NCI-H1048 (cell line): ENCODE results near the gene CGB8.
"Not testable (repeated sequence)": the region's sequence is repeated elsewhere in the genome, so short reads cannot be mapped to it uniquely, and the experiment has no call there.

Source experiments
- DNase-seq: peaks from one replicate; lab custom pipeline; 2025; lab: John Stamatoyannopoulos, UW

CGB8 gene

DNA sequence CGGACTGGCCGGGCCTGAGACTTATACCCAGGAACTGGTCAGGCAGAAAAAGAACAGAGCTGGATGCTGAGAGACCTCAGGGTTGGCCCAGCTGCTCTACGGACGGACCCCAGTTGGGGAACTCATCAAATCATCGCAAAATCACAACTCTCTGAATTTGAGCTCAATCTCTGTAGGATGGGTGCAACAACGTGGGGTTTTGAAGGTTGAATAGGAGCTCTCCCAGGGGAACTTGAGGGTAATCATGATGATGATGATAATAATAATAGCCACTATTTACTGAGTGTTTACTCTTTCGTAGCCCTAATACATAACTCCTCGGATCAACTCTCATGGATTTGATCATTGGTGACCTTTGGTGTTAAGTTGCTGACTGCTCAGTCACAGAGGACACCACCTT is 18.6 kb downstream of the CGB8 start:
- not testable (repeated sequence) for DNase-seq

DNA sequence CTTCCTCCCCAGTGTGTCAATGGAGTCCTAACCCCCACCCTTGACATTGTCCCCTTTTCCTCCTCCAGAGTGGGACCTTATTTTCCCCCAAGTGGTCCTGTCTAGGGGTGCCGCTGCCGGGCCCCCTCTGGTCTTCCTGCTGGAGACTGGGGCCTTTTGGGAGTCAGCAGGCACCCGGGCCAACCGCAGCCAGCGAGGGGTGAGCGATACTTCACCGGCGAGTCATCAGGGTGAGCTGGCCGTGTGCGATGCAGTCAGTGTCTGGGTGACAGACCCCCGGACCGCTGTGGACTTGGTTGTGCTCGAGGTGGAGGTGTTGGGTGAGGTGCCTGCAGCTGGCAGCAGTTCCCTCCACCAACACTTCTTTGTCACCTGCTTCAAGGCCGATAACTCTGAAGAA is 19.2 kb downstream of the CGB8 start:
- not testable (repeated sequence) for DNase-seq

DNA sequence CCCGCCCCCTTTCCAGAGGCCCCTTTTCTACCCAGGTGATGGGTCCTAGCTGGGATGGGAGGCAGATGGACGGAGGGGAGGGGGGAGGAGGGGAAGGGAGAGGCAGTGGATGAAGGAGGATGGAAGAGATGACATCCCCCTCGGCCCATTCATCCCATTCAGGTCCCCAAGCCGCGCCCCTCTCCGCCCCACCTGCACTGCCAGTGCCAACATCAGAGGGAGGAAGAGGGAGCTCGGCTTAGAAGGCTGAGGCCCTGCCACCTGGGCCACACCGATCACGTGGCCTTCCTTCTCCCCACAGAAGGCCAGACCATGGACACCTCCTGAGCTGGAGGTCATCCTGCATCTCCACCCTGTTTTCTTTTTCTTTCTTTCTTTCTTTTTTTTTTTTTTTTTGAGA is 20.2 kb downstream of the CGB8 start:
- DNase-seq = not testable (repeated sequence)

DNA sequence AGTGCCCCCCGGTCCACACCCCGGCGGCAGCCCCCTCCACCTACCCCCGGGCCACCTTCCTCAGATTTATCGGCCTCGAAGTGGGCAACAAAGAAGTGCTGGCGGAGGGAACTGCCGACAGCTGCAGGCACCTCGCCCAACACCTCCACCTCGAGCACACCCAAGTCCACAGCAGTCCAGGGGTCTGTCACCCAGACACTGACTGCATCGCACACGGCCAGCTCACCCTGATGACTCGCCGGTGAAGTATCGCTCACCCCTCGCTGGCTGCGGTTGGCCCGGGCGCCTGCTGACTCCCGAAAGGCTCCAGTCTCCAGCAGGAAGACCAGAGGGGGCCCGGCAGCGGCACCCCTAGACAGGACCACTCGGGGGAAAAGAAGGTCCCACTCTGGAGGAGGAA is 23.3 kb downstream of the CGB8 start:
- DNase-seq = not testable (repeated sequence)

DNA sequence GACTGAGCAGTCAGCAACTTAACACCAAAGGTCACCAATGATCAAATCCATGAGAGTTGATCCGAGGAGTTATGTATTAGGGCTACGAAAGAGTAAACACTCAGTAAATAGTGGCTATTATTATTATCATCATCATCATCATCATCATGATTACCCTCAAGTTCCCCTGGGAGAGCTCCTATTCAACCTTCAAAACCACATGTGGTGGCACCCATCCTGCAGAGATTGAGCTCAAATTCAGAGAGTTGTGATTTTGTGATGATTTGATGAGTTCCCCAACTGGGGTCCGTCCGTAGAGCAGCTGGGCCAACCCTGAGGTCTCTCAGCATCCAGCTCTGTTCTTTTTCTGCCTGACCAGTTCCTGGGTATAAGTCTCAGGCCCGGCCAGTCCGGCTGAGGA is 23.8 kb downstream of the CGB8 start:
- DNase-seq = not testable (repeated sequence)

DNA sequence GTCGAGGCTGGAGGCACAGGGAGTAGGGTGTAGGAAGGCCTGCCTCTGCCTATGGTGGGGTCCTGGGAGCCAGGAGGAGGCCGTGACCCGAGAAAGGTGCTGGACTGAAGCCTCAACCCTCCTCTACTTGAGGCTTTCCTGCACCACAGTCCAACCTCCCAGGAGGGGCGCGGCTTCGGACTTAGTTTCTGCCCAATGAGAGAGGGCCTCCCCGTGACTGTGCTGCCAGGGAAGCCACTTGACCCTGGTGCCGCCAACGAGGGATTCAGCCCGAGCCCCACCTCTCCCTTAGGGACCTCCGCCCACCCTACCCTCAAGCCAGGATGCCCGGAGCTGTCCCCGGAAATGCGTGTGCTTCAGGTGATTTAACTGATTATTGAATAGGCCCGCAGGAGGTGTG is 24.7 kb downstream of the CGB8 start, which contains the start of gene CGB3:
CGB3 (minus strand) TSS at position 101 of the 400 bp plus-strand sequence. CDS start 362 bp downstream, outside the sequence.
- not testable (repeated sequence) for DNase-seq

DNA sequence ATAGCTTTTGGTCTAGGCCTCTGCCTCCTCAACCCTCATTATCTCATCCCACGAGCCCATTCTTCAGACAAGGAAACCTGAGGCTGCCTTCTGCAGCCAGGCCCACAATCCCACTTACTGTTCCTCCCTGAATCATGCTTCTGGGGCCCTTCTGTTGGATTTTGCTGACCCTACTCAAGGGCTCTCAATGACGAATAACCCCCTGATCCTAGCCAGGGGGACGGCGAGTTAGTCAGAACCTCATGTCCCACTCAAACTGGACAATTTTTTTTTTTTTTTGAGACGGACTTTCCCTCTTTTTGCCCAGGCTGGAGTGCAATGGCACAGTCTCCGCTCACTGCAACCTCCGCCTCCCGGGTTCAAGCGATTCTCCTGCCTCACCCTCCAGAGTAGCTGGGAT is 26.8 kb downstream of the CGB8 start:
- DNase-seq = no peak

DNA sequence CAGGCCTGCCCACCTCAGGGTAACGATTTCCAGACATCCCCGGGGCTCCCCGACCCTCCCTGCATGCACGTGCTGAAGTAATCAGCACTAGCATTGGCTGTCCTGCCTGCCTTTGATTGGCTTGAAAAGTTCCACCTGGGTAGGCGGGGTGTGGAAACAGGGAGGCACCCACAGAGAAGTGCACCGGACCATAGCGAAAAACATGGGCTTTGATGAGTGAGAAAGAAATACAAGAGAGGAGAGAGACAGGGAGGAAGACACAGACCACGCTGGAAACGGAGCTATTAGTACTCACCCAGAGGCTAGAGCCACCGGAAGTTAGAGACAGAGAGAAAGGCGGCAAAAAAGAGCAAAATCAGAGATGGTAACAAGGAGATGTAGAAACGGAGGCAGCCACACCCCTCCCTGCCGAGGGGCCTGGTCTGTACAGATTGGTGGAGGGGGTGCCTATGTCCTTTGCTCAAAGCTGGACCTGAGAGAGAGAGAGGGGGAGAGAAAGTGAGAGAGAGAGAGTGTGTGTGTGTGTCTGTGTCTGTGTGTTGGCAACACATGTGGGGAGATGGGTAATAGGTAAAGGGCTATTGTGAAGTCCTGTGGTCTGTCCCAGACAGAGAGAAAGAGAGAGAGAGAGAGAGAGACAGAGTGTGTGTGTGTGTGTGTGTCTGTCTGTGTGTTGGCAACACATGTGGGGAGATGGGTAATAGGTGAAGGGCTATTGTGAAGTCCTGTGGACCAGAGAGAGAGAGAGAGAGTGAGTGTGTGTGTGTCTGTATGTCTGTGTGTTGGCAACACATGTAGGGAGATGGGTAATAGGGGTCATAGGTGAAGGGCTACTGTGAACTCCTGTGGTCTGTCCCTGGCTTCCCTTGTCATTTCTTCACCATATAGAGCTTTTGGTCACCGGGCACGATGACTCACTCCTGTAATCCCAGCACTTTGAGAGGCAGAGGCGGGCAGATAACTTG is 27.7 kb downstream of the CGB8 start:
- no peak for DNase-seq

DNA sequence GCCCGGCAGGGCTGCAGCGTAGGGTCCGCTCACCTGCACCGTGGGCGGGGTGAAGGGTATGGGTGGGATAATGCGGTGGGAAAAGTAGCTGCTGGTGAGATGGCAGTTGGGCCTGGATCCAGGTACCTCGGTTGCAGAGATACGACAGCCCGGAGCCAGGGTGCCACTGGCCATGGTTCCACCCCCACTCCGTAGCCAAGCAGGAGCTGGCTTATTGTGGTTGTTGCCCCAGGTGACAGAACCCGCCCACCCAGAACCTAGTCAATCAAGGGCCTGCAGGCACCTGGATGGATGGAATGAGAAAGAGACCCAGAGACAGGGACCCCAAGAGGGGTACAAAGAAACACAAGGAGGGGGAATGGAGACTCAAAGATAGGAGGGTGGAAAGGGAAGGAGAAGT is 28.6 kb downstream of the CGB8 start:
- DNase-seq = no peak

DNA sequence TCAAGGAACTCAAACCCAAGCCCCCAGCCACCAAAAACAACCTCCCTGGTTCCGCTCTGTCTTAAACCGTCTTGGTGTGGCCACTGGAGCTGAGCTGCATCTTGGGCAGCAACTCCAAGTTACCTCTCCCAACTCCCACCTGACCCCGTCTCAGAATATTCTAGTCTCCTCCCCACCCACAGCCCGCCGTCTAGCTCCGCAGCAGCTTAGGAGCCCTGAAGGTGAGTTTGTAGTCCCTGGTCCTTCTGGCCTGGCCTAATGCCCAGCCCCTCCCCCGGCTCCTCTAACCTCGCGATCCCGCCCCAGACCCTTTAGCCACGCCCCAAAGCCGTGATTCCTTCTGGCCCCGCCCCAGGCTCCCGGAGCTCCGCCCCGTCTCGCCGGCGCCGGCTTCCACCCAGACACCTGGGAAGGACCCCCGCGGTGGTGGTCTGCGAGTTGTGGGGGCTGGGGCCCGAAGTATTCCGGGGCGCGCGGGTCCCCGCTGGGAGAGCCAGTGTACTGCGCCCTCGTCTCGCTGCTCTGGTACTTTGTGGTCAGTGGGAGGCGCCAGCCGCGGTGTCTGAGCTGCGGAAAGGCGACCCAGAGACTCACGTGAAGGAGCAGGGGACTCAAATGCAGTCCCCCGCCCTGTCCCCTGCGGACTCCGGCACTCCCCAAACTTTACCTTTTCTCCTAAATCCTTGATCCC is 29.5 kb downstream of the CGB8 start:
- no peak for DNase-seq

DNA sequence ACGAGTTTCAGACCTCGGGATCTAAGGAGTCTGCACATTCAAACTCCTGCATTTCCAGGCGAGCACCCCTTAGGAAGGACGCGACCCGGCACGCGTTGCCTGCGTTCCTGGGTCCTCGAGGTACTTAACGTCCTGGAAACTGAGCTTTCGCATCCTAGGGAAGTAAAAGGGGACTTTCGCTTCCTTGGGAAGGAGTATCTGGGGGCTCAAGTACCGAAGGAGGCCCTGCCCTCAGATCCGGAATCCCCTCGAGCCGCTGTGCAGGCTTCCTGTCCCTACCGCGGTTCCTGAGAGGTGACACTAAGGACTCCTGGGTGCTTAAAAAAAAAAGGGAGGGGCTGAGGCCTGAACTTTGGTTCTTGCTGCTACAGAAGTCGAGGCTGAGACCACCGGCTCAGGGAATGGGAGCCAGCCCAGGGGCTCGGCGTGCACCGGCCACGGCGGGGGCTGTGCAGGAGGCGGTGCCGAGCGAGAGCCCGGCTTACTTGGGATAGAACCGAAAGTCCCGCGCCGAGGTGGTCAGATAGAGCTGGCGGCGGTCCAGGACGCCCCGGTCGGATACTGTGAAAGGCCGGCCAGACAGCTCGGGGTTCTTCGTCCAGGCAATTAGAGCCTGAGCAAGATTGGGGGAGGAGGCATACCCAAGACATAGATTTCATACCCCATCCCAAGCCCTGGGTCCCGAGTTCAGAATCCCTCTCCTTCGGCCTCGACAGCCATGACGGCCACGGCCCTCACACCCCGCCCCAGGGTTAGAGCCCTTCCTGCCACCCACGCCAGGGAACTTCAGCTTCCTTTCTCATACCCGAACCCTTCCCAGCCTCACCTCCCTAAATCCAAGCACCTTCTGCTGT is 30.3 kb downstream of the CGB8 start:
- not testable (repeated sequence) for DNase-seq

DNA sequence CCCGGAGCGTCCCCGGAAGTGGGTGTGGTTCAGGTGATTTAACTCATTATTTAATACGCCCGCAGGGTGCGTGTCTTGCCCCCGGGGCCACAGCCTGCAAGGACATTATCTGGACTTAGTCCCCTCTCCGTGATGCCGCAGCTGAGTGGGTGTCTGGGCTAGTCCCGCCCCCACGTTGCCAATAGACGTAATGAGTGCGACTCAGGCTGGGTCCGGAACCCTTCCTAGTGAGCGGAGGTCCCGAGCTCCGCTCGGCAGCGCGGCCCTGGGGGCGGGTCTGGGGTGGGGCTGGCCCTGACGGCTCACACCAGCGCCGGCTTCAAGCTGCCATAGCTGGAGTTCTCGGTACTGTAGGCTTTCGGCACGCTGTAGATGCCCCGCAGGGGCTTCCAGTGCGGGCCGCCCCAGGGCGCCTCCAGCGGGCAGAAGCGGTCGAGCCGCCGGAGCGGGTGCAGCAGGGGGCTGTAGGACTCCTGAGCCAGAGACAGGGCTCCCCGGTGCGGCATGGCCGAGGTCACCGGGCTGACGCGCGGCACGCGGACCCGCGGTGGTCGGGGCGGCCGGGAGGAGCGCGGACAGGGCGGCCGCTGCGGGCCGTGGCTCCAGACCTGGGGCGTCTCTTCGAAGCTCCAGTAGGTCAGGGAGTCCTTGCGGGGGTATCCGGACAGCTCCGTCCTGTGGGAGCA is 31.1 kb downstream of the CGB8 start:
- no peak for DNase-seq

DNA sequence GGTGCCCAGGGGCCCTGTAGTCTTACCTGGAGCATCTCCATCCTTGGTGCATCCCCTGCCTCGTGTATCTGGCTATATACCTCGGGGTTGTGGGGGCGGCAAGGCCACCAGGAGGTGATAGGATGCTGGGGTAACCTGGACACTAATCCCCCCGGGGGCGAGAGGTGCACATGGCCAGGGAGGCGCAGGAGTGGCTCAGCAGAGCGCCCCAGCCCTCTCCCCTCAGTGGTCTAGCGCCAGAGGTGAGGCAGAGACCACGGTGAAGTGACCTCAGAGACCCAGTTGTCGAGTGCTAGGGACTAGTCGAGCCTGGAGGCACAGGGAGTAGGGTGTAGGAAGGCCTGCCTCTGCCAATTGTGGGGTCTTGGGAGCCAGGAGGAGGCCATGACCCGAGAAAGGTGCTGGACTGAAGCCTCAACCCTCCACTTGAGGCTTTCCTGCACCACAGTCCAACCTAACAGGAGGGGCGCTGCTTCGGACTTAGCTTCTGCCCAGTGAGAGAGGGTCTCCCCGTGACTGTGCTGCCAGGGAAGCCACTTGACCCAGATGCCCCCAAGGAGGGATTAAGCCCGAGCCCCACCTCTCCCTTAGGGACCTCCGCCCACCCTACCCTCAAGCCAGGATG is 31.8 kb downstream of the CGB8 start, which contains the start of gene LHB:
LHB (minus strand) TSS at position 51 of the 625 bp plus-strand sequence; CDS start at position 41, 10 bp downstream.
- no peak for DNase-seq

DNA sequence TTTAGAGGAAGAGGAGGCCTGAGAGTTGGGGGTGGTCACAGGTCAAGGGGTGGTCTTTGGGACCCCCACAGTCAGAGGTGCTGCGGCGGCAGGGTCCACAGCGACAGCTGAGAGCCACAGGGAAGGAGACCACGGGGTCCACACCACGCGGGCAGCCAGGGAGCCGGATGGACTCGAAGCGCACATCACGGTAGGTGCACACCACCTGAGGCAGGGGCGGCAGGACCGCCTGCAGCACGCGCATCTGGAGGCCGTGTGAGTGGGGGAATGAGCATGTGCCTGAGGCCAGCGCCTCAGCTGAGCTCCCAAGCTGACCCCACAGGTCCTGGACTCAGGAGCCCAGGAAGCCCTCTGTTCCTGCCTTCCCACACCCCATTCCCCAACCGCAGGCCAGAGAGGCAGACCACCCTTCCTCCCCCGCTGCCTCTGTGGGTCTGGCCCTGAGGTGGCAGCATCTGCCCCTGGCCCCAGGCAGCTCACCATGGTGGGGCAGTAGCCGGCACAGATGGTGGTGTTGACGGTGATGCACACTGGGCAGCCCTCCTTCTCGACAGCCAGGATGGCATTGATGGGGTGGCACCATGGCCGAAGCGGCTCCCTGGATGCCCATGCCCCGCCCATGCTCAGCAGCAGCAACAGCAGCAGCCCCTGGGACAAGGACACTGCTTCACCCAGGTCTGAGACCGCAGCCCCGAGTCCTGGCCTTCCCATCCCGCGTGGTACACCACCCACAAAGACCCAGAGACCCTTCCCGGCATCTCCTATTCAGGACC is 32.7 kb downstream of the CGB8 start:
- DNase-seq = no peak

DNA sequence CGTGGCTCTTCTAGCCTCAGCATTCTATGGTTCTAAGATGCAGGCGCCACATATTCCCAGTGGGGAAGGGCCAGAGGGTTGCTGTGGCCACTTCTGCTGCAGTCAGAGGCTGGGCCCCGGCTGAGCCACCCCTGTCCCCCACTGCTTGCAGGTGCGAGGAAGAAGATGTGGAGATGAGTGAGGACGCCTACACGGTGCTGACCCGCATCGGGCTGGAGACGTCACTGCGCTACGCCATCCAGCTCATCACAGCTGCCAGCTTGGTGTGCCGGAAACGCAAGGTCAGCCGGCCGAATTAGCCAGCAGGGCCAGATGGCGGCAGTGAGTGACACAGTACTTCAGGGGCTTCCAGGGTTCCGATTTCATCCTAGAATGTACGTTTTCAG is 34.0 kb downstream of the CGB8 start:
- DNase-seq = no peak

DNA sequence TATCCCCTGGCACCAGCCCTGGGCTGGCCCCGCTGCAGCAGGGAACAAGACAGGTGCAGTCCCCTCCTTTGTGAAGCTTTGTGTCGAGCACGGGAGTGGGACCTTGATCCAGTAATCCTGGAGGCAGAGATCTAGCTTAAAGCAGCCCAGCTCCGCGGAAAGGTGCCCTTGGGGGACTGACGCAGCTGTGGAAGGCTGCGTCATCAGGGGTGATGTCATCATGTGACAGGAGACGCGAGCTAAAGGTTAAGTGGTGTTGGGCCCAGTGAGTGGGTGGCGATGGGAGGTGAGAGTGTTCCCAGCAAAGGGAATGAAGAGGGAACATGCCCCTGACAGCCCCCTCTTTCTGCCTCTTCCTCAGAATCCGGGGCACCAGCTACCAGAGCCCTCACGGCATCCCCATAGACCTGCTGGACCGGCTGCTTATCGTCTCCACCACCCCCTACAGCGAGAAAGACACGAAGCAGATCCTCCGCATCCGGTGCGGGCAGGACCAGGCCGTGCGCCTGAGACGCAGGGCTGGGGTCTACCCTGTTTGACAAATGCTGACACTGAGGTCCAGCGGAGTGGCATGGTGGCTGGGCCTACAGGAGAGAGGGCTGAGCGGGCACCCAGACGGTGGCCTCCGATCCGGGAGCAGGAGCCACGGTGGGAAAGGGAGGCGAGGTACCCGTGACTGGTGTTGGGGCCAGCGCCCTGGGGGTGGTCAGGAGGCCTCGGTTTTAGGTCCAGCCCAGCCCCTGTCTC is 34.6 kb downstream of the CGB8 start:
- no peak for DNase-seq

DNA sequence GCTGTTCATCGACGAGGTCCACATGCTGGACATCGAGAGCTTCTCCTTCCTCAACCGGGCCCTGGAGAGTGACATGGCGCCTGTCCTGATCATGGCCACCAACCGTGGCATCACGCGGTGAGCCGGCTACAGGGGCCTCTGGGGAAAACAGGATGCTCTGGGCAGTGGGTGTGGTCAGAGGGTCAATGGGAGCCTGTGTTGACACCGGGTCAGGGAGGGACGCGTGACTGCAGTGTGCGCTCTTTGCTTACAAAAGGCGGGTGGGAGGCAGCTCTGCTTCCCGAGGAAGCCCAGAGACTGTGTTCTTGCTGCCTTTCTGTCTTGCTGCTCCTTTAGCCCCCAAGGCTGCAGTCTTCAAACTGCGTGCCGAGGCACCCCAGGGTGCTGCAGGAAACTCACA is 37.7 kb downstream of the CGB8 start:
- DNase-seq = no peak

DNA sequence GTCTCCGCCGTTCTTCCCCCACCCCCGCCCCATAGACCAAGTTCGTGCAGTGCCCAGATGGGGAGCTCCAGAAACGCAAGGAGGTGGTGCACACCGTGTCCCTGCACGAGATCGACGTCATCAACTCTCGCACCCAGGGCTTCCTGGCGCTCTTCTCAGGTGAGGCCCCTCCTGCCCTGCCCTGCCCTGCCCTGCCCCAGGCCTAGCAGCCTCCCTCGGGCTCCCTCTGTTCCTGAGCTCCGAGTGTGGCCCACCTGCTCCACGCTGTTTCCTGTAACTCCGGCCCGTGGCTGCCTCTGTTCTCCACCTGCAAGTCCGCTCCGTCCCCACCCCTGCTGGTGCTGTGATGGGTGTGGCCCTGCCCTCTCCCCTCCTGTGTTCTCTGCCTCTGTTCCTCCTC is 38.5 kb downstream of the CGB8 start:
- DNase-seq = no peak

DNA sequence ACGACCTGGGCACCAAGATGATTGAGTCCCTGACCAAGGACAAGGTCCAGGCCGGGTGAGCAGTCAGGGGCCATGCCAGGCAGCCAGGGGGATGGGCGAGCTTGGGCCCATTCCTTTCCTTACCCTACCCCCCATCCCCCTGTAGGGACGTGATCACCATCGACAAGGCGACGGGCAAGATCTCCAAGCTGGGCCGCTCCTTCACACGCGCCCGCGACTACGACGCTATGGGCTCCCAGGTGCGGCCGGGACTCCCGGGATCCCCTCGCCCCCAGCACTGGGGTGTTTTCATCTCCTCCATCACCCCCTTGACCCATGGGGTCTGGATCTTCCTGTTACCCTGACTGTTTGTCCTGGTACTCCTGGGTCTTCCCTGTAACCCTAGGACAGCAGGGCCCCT is 39.1 kb downstream of the CGB8 start:
- no peak for DNase-seq
